GM21528 (cell line): Measurements from ENCODE around the gene ISM1.

Source experiments
- ATAC-seq: cut with Tn5 transposase; IDR thresholded peaks from one replicate; pipeline ENCODE4 v1.9.1; 2021; ENCODE audit warnings: mild to moderate bottlenecking, moderate library complexity; ENCODE audit not compliant: unreplicated experiment, low FRiP score

The ISM1 gene

DNA sequence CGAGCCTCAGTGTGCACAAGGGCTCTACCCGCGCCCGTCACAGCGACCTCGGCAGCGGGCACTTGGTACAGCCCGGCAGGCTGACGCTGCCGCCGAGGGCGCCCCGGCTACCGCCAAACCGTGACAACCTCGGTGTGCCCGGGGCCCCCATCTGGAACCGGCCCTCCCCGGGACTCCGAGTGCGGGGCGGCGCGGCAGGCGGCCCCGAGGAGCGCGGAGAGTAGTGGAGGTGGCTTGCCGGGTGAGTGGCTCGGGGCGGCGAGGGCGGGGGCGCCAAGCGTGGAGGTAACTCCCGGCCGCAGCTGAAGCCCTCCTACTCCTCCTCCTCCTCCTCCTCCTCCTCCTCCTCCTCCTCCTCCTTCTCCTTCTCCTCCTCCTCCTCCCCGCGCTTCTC lies at the start of gene ISM1:
Gene ISM1 (plus strand): TSS at position 371 of the 394 bp plus-strand sequence. CDS start 503 bp downstream, outside the sequence.
- peak; percentile 22 for ATAC-seq

DNA sequence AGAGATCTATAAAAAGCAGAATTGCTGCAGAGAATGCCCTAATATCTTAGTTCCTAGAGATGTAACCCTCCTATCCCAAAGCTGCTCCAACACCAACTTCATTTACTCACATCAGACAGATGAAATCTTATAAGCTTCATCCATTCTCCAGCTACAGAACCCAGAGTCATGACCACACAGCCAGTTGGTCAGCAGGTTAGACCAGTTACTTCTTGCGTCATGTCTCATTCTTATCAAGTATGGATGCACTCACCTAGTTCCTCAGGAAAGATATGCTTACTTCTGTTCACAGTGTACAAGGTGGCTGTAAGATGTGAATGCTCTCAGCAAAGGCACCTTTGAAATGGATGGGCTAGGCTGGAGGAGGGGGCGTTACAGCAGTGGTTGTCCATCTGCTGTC lies 47.9 kb upstream of the ISM1 start:
- ATAC-seq: no peak

DNA sequence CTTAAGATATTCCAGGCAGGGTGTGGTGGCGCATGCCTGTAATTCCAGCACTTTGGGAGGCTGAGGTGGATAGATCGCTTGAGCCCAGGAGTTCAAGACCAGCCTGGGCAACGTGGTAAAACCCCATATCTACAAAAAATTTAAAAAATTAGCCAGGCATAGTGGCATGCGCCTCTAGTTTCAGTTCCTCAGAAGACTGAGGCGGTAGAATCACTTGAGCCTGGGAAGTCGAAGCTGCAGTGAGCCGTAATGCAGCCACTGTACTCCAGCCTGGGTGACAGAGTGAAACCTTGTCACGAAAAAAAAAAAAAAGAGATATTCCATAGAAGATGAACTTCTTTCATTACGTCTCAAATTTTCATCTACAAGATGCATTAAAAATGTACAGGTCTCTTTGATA lies 46.7 kb upstream of the ISM1 start:
- ATAC-seq: no peak

DNA sequence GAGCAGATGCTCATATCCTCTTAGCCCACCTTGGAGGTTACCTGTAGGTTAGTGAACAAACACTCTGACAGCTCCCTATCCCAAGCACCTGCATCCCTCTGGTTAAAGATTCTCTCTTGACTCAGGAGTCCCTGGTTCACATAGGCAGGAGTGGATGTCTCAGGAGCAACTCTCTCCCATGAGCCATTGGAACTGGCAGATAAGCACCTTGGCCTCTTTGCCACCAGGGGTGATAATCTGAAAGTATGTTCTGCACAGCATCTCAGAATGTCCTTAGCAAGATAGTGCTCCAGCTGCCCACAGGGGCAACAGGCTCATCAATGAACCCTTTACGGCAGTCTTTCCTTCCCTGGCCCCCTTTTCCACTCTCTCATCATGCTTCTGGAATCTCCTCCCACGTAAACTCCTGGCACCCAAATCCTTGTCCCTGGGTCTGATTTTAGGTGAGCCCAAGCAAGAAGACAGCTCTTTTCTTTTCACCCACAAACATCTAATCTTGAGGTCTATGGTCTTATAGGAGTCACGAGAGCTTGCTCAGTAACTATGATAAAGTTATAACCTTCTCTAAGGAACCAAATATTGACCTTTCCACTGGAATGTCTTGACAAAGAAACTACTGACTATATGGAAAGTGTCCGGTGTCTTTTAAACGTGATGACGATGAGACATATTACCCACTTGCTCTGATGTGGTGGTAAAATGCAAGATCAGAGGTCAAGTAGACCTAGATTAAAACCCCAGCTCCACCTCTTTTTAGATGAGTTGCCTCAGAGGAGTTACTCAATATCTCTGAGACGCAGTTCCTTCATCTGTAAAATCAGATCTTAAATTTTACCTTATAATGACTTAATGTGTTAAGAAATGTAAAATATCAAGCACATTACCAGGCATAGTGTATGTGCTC lies 39.8 kb upstream of the ISM1 start:
- no peak for ATAC-seq

DNA sequence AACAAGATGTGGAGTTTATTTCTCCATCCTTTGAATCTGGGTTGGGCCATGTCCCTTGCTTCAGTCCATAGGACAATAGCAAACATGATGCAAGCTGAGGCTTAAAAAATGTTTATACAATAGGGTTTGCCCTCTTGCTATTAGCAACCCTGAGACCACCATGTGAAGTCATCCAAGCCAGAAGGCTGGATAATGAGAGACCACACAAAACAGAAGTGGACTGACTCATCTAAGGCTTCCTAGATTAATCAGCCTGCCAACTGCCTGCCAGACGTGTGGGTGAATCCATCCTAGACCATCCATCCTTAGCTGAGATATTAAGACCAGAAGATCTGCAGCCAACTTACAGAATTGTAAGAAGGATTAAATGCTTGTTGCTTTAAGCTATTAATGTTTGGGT lies 38.1 kb upstream of the ISM1 start:
- no peak for ATAC-seq

DNA sequence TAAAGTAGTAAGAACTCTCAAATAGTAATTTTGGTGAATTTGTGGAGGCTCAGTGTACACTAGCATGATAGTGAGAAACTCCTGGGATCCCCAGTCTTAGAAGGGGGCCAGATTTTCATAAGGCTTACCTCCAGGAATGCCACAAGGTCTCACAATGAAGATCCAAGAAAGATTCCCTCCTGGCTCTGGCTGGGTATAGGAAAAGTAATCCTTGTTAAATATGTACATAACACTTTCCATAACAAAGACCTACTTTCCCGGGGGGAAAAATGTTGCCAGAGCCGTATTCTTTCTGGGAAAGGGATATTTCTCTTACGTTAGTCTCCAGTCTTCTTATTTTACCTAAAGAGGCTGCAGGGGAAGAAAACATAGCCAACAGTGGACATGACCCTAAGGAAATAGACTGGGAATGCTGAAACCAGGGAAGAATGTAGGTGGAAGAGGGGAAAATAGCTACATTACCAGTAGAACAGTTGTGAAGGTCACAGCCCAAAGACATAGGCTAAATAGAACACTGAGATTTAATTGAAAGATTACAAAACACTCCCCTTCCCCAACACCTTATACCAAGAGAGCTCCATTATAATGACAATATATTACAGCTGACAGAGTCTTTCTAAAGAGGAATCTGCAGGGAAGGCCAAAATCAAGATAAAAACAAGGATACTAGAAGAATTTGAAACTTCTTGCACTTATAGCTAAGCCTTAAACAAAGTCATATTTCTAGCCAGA lies 34.9 kb upstream of the ISM1 start:
- no peak for ATAC-seq

DNA sequence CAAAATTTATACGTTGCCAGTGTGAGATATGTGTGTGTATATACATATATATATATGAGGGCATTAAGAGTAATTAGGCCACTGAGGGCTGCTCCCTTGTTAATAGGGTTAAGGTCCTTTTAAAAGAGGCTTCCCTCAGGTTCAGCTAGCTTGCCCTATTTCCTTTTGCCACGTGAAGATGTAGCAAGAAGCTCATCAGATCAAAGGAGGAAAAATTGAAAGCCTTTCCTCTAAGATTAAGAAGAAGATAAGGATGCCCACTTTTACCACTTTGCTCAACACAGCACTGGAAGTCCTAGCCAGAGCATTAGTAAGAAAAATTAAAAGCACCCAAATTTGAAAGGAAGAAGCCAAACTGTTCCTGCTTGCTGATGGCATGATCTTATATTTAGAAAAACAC lies 33.2 kb upstream of the ISM1 start:
- no peak for ATAC-seq

DNA sequence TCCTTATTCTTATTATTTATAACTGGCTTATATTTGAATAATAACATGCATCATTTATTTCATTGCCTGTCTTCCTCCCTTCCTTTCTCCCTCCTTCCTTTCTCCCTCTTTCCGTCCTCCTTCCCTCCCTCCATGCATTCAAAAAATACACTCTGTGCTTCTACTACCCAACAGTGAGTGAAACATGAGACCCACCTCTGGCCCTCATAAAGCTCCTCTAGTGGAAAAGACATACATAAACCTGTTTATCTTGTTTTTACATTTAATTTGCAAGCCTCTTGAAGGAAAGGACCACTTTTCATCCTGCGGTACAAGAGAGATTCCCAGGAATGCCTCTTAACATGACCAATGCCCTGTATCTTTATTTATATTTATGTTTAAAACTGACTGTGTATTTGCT lies 21.8 kb upstream of the ISM1 start:
- ATAC-seq: no peak

DNA sequence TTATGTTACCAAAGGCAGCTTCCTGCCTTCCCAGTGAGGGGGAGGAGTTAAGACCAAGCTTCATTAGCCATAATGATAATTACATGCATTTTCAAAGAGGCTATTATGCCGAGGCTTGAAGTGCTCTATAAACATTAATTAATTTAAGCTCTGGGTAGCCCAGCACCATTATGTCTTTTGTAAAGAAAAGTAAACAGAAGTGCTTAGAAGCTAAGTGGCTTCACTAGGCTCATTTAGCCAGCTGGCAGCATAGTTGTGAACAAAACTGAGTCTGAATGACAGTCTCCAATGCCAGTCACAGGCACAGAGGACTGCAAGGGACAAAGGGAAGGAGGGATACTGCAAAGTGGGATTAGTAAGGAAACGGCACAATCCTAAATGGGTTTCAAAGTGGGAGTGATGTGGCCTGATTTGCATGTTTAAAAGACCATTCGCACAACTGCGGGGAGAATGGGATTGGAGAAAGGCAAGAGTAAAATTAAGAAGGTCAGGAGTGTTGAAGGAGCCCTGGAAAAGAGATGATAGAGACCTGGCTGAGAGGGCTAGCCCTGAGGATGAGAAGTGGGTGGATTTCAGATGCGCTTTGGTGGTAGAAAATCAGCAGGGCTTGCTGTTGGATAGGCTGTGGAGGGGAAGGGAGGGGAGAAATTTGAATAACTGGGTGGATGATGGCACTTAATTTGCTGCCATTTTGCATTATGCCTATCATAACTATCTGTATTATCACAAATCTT lies 20.1 kb upstream of the ISM1 start:
- no peak for ATAC-seq

DNA sequence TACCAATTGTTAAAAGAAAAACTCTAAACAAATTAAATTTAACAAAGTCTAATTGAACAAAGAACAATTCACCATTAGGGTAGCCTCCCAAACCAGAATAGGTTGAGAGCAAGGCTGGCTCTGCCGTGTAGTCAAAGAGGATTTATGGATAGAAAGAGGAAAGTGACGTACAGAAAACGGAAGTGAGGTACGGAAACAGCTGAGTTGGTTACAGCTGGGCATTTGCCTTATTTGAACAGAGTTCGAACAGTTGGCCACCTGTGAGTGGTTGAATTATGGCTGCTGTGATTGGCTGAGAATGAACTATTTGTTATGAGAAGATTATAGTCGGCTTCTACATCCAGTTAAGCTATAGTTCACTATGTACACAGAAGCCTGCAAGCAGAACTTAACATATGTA lies 18.5 kb upstream of the ISM1 start:
- ATAC-seq: no peak

DNA sequence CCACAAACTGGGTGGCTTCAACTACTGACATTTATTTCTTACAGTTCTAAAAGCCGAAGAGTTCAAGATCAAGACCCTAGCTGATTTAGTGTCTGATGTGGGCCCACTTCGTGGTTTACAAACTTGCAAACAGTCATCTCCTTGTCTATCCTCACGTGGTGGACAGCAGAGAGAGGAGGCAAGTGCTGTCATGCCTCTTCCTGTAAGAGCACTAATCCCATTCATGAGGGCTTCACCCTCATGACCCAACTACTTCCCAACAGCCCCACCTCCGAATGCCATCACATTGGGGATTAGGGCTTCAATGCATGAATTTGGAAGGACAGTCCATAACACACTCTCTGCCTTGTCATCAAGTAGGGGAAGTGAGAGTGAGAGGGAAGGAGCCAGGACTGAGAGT lies 15.6 kb upstream of the ISM1 start:
- no peak for ATAC-seq

DNA sequence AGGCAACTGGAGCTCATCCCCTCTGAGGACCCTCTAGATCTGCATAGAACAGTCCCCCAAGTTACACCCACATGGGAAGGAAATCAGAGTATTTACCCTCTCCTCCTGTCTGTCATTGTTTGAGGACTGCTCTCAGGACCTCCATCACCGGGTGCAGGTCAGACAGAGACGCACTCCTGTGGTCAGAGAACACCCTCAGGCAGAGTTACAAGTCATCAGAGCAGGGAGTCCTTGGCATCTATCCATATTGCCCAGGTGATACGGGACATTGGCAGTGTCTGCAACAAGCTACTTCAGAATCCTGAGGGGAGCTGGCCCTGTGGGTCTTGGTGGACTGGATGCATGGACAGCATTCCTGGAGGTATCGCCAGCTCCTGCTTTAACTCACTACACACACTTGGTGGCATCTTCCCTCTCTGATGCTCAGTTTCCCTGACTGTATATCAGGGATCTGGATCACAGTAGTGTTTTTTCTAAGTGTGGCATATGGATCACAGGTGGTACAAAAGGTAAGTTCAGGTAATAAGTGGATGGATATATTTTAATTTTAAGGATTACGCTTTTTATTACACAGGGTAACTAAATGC lies 15.1 kb upstream of the ISM1 start:
- no peak for ATAC-seq

DNA sequence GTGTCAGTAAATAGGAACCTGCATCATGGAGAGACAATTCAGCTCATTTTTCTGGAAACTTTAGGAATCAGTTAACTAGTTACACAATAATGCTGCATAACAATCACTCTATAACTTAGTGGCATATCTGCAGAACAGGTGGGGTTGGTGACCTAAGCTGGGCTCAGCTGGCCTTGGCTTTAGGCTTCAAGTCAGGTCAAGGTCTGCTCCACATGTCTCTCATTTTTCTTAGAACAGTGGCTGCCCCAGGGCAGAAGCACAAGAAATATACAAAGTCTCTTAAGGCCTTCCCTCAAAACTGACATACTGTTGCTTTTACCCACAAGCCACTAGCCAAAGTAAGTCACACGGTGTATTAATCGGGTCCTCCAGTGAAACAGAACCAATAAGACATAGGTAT lies 14.1 kb upstream of the ISM1 start:
- ATAC-seq: no peak

DNA sequence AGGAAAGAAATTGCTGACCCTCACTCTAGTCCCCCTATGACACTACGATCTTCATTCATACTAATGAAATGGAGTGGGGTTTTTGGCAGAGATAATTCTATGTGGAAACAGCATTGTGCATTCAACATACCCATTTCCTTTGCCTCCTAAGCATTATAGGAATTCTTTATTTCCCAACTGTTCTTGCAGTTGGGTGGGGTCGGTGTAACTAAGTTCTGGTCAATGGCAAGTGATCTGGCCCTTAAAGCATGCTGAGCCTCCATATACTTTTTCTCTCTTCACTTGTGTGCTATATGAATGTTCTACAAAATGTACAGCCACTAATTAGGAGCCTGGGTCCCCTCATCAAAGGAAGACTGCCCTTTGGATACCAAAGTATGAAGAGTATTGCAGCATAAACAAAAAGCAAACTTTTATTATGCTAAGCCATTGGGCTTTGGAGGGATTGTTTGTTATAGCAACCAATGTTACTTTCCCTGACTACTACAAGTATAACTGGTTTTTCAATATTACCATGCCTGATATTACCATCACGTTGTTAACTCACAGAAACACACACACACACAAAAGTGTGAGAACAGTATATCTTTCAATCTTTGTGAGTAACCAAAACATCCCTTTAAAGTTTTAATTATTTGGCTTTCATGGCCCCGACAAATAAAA lies 9.0 kb upstream of the ISM1 start:
- ATAC-seq: no peak

DNA sequence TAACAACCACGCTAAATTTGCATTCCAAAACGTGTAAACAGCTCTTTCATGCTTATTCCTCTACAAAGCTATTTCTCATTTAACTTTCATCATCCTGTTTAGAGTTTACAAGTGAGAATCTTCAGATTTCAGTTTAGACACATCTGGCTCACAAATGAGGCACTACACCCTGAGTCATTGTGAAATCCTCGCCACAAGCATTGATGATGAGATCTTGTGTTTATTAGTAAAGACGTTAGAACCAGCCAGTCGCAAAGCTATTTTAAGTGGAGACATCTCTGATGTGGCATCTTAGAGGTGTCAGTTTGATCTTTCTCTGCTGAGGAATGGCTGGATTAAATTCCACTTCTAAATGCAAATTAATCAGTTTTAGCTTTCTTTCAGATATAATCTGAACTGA lies 8.3 kb upstream of the ISM1 start:
- ATAC-seq: no peak

DNA sequence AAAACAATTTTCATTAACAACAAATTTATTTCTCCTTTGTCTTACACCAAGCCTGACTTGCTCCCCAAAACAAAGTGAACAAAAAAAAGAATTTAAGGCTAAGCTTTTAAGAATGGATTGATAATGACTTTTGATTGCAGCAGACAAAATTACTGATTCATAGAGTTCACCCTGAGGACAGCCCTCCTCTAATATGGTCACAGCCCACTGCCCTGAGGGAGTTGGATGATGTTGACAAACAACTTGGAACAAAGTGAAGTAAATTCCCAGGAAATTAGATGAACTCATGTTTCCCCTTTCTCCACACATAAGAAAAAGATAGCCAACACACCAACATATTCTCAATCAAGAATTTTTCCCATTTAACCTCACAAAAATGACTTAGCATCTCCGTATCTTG lies 7.7 kb upstream of the ISM1 start:
- no peak for ATAC-seq

DNA sequence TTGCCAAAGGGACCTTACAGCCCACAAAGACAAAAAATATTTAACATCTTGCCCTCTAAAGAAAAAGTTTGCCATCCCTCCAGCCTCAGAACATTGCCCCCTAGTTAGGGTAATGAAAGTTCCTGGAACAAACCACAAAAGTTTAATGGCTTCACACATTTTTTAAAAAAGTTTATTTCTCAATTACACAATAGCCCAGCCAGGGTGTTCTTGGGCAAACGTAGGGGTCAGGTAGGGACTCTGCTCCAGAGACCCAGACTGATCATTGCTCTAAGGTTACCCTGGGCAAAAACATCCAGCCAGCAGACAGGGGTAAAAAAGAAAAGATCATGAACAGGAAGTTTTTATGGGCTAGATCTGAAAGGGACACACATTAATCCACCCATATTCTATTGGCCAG lies 4.5 kb upstream of the ISM1 start:
- ATAC-seq: no peak

DNA sequence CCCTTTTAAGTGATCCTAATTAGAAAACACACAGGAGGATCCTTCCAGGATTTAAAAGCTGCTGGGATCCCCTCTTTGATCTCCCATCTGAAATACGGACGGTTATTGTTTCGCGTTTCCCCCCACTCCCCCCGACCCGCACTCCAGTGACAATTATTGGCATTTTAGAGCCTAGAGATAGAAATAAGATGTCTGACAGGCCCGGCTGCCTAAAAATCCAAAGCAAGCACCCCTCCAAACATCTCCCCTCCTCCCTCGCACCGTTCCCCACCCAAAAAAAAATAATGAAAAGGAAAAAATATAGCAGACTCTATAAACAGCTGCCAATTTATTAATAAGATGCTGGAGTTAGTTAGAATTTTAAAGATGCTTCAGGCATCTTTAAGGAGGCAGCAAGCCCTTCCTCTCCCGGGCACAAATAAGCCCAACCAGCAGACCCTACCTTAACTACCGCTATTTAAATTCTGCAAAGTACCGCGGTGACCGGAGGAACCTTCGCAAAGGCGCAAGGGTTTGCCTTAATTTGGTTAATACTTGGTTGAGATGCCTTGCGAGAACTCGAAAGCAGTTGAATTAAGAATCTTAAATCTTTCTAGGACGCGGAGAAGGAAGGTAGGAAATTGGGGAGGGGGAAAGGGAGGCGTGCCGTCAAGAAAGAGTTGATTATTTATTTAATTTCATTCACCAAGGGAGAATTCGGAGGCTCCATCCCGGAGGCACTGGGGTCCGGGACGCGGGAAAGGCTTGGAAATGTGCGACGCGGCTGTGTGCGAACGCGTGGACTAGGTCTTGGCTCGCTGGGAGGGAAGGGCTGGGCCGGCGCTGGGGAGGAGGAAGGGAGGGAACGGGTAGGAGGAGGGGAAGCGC lies 1.5 kb upstream of the ISM1 start:
- no peak for ATAC-seq

DNA sequence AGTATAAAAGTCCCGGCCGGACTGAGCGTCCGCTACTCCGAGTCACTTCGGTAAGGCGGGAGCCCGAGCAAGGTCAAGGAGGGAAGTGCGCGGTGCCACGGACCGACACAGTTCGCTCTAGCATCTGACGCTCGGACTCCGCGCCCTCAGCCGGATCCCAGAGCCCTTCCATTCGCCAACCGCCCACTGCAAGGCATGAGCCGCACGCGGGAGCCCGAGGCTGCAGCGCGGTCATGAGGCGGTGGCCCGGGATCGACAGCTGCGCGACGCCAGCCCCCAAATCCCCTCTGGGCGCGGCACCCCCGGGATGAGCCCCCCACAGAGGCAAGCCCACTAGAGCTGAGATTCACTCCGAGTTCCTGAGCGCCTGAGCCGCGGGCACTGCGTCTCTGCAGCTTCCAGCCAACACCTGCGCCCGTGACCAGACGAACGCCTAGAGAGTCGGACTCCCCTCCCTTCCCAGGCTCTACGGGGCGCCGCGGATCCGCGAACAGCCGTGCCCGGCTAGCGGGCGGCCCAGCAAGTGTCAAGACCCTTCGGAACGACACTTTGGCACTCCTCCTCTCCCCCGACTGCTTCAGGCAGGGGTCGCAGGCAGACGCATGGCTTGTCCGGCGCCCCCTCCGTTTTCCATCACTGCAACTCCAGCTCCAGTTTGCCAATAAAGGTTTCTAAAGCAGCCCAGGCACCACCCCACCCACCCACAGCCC lies 725 bp upstream of the ISM1 start:
- ATAC-seq: no peak
